ENCODE data around the gene KIFC3.

- TF ChIP-seq YY1 (IDR thresholded peaks at IDR 0.05; ENCODE audit: insufficient read depth, insufficient replicate concordance, low read depth, low read length) = no peak
- no peak for TF ChIP-seq RFX5 (IDR thresholded peaks at IDR 0.05; ENCODE audit: low read depth, low read length)
- TF ChIP-seq ZSCAN30 (CRISPR knock-in tag; IDR thresholded peaks at IDR 0.05) = no peak
- no peak for TF ChIP-seq HNF4G (IDR thresholded peaks at IDR 0.05; ENCODE audit: borderline replicate concordance, low read depth, low read length)
- no peak for TF ChIP-seq HNF4G (CRISPR knock-in tag; IDR thresholded peaks at IDR 0.05; ENCODE audit: borderline replicate concordance, low read depth)
- TF ChIP-seq EP300 (IDR thresholded peaks at IDR 0.05; ENCODE audit: low read depth in 2 of 2, low read length in 2 of 2) = no peak
- no peak for TF ChIP-seq EP300 (CRISPR knock-in tag; IDR thresholded peaks at IDR 0.05; ENCODE audit: borderline replicate concordance)
- no peak for TF ChIP-seq ESRRA (CRISPR knock-in tag; IDR thresholded peaks at IDR 0.05; ENCODE audit: low read depth)
- no peak for TF ChIP-seq ZNF335 (CRISPR knock-in tag; IDR thresholded peaks at IDR 0.05)
- no peak for TF ChIP-seq ZNF354B (CRISPR knock-in tag; IDR thresholded peaks at IDR 0.05)
Measured at GRCh38 chr16:57738844-57739243, 63.4 kb downstream of the KIFC3 start.

Measured in HepG2 (cell line).